Cardiac muscle cell (in vitro differentiated cells and primary cell): ENCODE data around the gene NOC3L. TPM values are rescaled to one million over a fixed set of nuclear protein-coding genes. Genes with fewer than 3 reads are reported as not detected.
"Not testable (repeated sequence)": the region's sequence is repeated elsewhere in the genome, so short reads cannot be mapped to it uniquely, and the experiment has no call there.

ENCODE experiments used
- DNase-seq, 2 donors: peaks; one replicate each; pipeline versions ENCODE4 v3.0.0 to v3.0.0-alpha.2; 2010 to 2017; ENCODE audit warnings: low read depth in 1 of 2, low spot score in 1 of 2
- H3K27ac ChIP-seq: fragments of 200-600 bp; sonication (generic); 2 replicates; pipeline ENCODE4 v1.5.1; 2016
- H3K27me3 ChIP-seq: fragments of 200-600 bp; sonication (generic); 2 replicates; pipeline ENCODE4 v1.6.0; 2016; ENCODE audit warnings: control low read depth
- H3K36me3 ChIP-seq: fragments of 200-600 bp; sonication (generic); 2 replicates; pipeline ENCODE4 v1.5.1; 2016; ENCODE audit warnings: control low read depth
- H3K4me1 ChIP-seq: fragments of 200-600 bp; sonication (generic); 2 replicates; pipeline ENCODE4 v1.8.1; 2017; ENCODE audit warnings: low read depth, mild to moderate bottlenecking, mixed run types
- H3K4me3 ChIP-seq: fragments of 200-600 bp; sonication (generic); 2 replicates; pipeline ENCODE4 v1.5.1; 2016; ENCODE audit warnings: mild to moderate bottlenecking
- H3K9me3 ChIP-seq: fragments of 200-600 bp; sonication (generic); 2 replicates; pipeline ENCODE4 v1.5.1; 2017; ENCODE audit warnings: low read depth, mild to moderate bottlenecking, control low read depth
- CTCF ChIP-seq: IDR thresholded peaks from 2 replicates; pipeline ENCODE4 v1.5.1; 2012; ENCODE audit warnings: low read depth, mild to moderate bottlenecking, low read length
- polyA plus RNA-seq: library from polyadenylated mRNA; unstranded; fragments of >200 nt; fragmentation: Nextera tagmentation; extraction: Ambion mirVana; gene quantifications from 2 replicates; pipeline ENCODE4 v1.2.1, GENCODE V29; 2016
- total RNA-seq: library from RNA; depleted of rRNA; stranded (reverse); fragments of >200 nt; gene quantifications from 2 replicates; pipeline ENCODE4 v1.2.3, GENCODE V29; 2016

The NOC3L gene
- total and polyA plus RNA-seq, 2 experiments from 2014 or later: 9.0 to 10.4 TPM

GRCh38 chr10:94397549-94398370, 35.0 kb upstream of the NOC3L start:
- no peaks in the 10 kb centered on the region for H3K27me3 ChIP-seq
- TF ChIP-seq CTCF: no peak
- no peaks in the 10 kb centered on the region for H3K4me1 ChIP-seq
- H3K27ac ChIP-seq: no peak overlapping the region
- no peak overlapping the region for H3K4me3 ChIP-seq
- H3K36me3 ChIP-seq: no peaks in the 10 kb centered on the region
- no peaks in the 10 kb centered on the region for H3K9me3 ChIP-seq
- DNase-seq: peak in 1 of 2 donors; percentile 39

GRCh38 chr10:94392117-94392516, 29.4 kb upstream of the NOC3L start:
- H3K4me1 ChIP-seq, H3K36me3 ChIP-seq, DNase-seq, H3K9me3 ChIP-seq, H3K27me3 ChIP-seq, H3K27ac ChIP-seq, H3K4me3 ChIP-seq: not testable (repeated sequence)

GRCh38 chr10:94385733-94386132, 23.0 kb upstream of the NOC3L start:
- H3K27ac ChIP-seq, H3K9me3 ChIP-seq, H3K4me1 ChIP-seq, DNase-seq, H3K4me3 ChIP-seq, H3K36me3 ChIP-seq, H3K27me3 ChIP-seq: not testable (repeated sequence)

- no peaks in the 10 kb centered on the region for H3K4me1 ChIP-seq
- H3K36me3 ChIP-seq: no peaks in the 10 kb centered on the region
- H3K9me3 ChIP-seq: no peaks in the 10 kb centered on the region
- H3K27ac ChIP-seq: no peak overlapping the region
- H3K4me3 ChIP-seq: no peak overlapping the region
- H3K27me3 ChIP-seq: no peaks in the 10 kb centered on the region
- DNase-seq: no peak
- TF ChIP-seq CTCF: no peak
Observed at GRCh38 chr10:94383530-94383929, 20.8 kb upstream of the NOC3L start.

- Histone ChIP-seq H3K4me3 (no peak overlapping the region), H3K27me3 (no peaks in the 10 kb centered on the region), H3K27ac (no peak overlapping the region), H3K9me3 (no peaks in the 10 kb centered on the region), H3K4me1 (no peaks in the 10 kb centered on the region), H3K36me3 (no peaks in the 10 kb centered on the region)
- no peak for TF ChIP-seq CTCF
- no peak for DNase-seq
Observed at GRCh38 chr10:94376865-94377264, 14.1 kb upstream of the NOC3L start.

GRCh38 chr10:94375374-94375773, 12.6 kb upstream of the NOC3L start:
- TF ChIP-seq CTCF: no peak
- no peaks in the 10 kb centered on the region for H3K36me3 ChIP-seq
- no peaks in the 10 kb centered on the region for H3K4me1 ChIP-seq
- no peaks in the 10 kb centered on the region for H3K27me3 ChIP-seq
- DNase-seq: no peak
- no peaks in the 10 kb centered on the region for H3K9me3 ChIP-seq
- H3K4me3 ChIP-seq: no peak overlapping the region
- no peak overlapping the region for H3K27ac ChIP-seq
